Mesenchymal stem cell (in vitro differentiated cells and primary cell): ENCODE measurements around the gene PTPN14.

Experiments
- DNase-seq: peaks from one replicate; pipeline ENCODE4 v3.0.0-alpha.2; 2013
- H2AFZ ChIP-seq: one replicate; pipeline ENCODE4 v1.6.1; 2013; ENCODE audit warnings: low read depth, mild to moderate bottlenecking, control low read depth, inconsistent platforms, low read length, moderate library complexity
- H2AK5ac ChIP-seq: 2 replicates; pipeline ENCODE4 v1.6.1; 2013; ENCODE audit warnings: low read length, moderate library complexity, mild to moderate bottlenecking, inconsistent platforms; ENCODE audit not compliant: severe bottlenecking
- H2BK120ac ChIP-seq: one replicate; pipeline ENCODE4 v1.6.1; 2013; ENCODE audit warnings: low read depth, mild to moderate bottlenecking, inconsistent platforms, low read length, moderate library complexity
- H2BK12ac ChIP-seq, 2 experiments: one replicate each; pipeline ENCODE4 v1.6.1; 2013; ENCODE audit warnings: inconsistent platforms in 2 of 2, low read length in 2 of 2, mild to moderate bottlenecking in 2 of 2, moderate library complexity in 2 of 2, control low read depth in 1 of 2
- H2BK15ac ChIP-seq: one replicate; pipeline ENCODE4 v1.6.1; 2013; ENCODE audit warnings: mild to moderate bottlenecking, low read depth, inconsistent platforms; ENCODE audit not compliant: poor library complexity, severe bottlenecking
- H2BK5ac ChIP-seq: 2 replicates; pipeline ENCODE4 v1.6.1; 2013; ENCODE audit warnings: low read depth, mild to moderate bottlenecking, low read length, control low read depth, inconsistent platforms; ENCODE audit not compliant: poor library complexity, severe bottlenecking
- H3K14ac ChIP-seq, 2 experiments: one replicate each; pipeline ENCODE4 v1.6.1; 2013; ENCODE audit warnings: inconsistent platforms in 2 of 2, low read length in 2 of 2, control low read depth in 1 of 2, mild to moderate bottlenecking in 1 of 2, moderate library complexity in 1 of 2
- H3K18ac ChIP-seq, 2 experiments: one replicate each; pipeline ENCODE4 v1.6.1; 2013; ENCODE audit warnings: inconsistent platforms in 2 of 2, low read length in 2 of 2, control low read depth in 1 of 2, low read depth in 1 of 2, mild to moderate bottlenecking in 1 of 2
- H3K23ac ChIP-seq, 2 experiments: one replicate each; pipeline ENCODE4 v1.6.1; 2013; ENCODE audit warnings: inconsistent platforms in 2 of 2, low read length in 2 of 2, mild to moderate bottlenecking in 2 of 2, moderate library complexity in 2 of 2, control low read depth in 1 of 2
- H3K27ac ChIP-seq: 2 replicates; pipeline ENCODE4 v1.5.1; 2013; ENCODE audit warnings: mild to moderate bottlenecking, moderate library complexity, low read length, control low read depth, inconsistent platforms; ENCODE audit not compliant: poor library complexity, severe bottlenecking
- H3K27me3 ChIP-seq, 2 experiments: 2 replicates each; pipeline versions ENCODE4 v1.6.1 to v1.7.0; 2013; ENCODE audit warnings: low read length in 2 of 2, mild to moderate bottlenecking in 2 of 2, moderate library complexity in 2 of 2, control low read depth in 1 of 2, inconsistent platforms in 1 of 2; ENCODE audit not compliant: control insufficient read depth in 1 of 2, insufficient read depth in 1 of 2
- H3K36me3 ChIP-seq, 2 experiments: 2 replicates each; pipeline versions ENCODE4 v1.6.1 to v1.7.0; 2013; ENCODE audit warnings: low read length in 2 of 2, control low read depth in 1 of 2, inconsistent platforms in 1 of 2, low read depth in 1 of 2, mild to moderate bottlenecking in 1 of 2; ENCODE audit not compliant: insufficient read depth in 2 of 2, control insufficient read depth in 1 of 2
- H3K4ac ChIP-seq, 2 experiments: one replicate each; pipeline ENCODE4 v1.6.1; 2013; ENCODE audit warnings: inconsistent platforms in 2 of 2, low read length in 2 of 2, mild to moderate bottlenecking in 2 of 2, moderate library complexity in 2 of 2, control low read depth in 1 of 2, low read depth in 1 of 2
- H3K4me1 ChIP-seq: 2 replicates; pipeline ENCODE4 v1.6.1; 2013; ENCODE audit warnings: low read depth, low read length, control low read depth; ENCODE audit not compliant: control insufficient read depth, insufficient read depth
- H3K4me2 ChIP-seq: 2 replicates; pipeline ENCODE4 v1.6.1; 2013; ENCODE audit warnings: low read length, mild to moderate bottlenecking, inconsistent platforms; ENCODE audit not compliant: poor library complexity, severe bottlenecking
- H3K4me3 ChIP-seq, 2 experiments: 2 replicates each; pipeline versions ENCODE4 v1.5.1 to v1.7.0; 2013; ENCODE audit warnings: low read length in 2 of 2, mild to moderate bottlenecking in 2 of 2, control low read depth in 1 of 2, low read depth in 1 of 2; ENCODE audit not compliant: insufficient read depth in 1 of 2
- H3K79me1 ChIP-seq: replicated peaks from 2 replicates; pipeline ENCODE4 v1.6.1; 2013; ENCODE audit warnings: mild to moderate bottlenecking, control low read depth, low read length, inconsistent platforms; ENCODE audit not compliant: poor library complexity, severe bottlenecking
- H3K9ac ChIP-seq: 2 replicates; pipeline ENCODE4 v1.7.0; 2013; ENCODE audit warnings: mild to moderate bottlenecking, low read length, moderate library complexity
- H3K9me3 ChIP-seq: 2 replicates; pipeline ENCODE4 v1.7.0; 2013; ENCODE audit warnings: mild to moderate bottlenecking, low read length; ENCODE audit not compliant: control insufficient read depth
- H4K8ac ChIP-seq: one replicate; pipeline ENCODE4 v1.6.1; 2013; ENCODE audit warnings: inconsistent platforms, mild to moderate bottlenecking, low read length, moderate library complexity
- H4K91ac ChIP-seq: one replicate; pipeline ENCODE4 v1.6.1; 2013; ENCODE audit warnings: mild to moderate bottlenecking, low read length, inconsistent platforms
- WGBS: methylation state at CpG from one replicate; pipeline ENCODE4 v1.1.7; 2013; ENCODE audit warnings: mixed read lengths; 5-methylcytosine and 5-hydroxymethylcytosine counted together

The PTPN14 gene

DNA sequence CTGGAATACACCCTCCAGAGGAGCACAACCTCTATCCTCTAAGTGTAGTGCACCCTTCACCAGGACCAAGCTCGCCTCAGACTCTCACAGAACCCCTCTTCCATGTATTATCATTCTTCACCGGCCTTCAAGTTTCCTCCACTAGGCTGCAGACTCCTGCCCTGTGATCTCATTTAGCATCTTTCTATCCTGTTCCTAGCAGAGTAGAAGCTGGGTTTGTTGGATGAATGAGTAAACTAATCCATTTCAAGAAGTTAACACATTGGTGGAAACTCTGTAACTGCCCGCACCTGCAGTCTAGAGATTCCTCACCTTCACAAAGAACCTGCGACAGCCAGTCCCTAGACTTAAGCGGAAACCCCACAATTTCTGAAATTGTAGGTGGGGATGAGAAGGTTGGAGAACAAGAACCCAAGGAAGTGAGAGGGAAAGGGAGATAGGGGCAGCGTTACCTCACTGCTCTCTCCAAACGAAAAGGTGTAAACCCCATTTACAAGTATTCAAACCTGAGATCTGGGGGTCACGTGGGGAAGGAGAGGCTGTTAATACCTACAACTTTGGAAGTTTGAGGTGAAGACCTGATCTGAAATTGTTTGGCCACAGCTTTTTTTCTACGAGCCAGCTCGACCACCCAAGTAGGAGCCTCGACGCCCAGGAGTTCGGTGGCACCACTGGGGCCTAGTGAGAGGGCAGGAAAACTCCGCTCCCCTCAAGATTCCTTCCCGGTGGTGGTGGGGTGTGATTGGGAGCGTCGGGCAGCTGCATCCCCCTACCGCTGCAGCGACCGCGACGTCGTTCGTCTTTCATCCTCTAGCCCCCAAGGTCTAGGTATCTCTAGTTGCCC is 1.2 kb downstream of the PTPN14 start:
- Histone ChIP-seq H3K23ac (peak overlapping the region in 1 of 2 experiments; percentile 96), H3K27ac (peak overlapping the region; percentile 100), H2BK12ac (peak overlapping the region; percentile 21 to 84), H3K18ac (peak overlapping the region; percentile 94 to 96), H3K4ac (peak overlapping the region; percentile 78 to 95), H2BK5ac (peak overlapping the region; percentile 98), H3K4me1 (peaks cover 6% of the 10 kb centered on the region), H2BK15ac (peak overlapping the region; percentile 77), H2BK120ac (peak overlapping the region; percentile 89), H3K4me2 (peak overlapping the region; percentile 87), H3K4me3 (peak overlapping the region; percentile 89), H2AK5ac (peak overlapping the region; percentile 61), H3K9ac (peak overlapping the region; percentile 100), H3K36me3 (peaks cover 3 to 9% of the 10 kb centered on the region in 2 experiments), H2AFZ (peak overlapping the region; percentile 67), H3K27me3 (no peaks in the 10 kb centered on the region), H3K79me1 (no peaks in the 10 kb centered on the region), H4K8ac (peak overlapping the region; percentile 43), H3K9me3 (no peaks in the 10 kb centered on the region), H3K14ac (peak overlapping the region in 1 of 2 experiments; percentile 99), H4K91ac (peak overlapping the region; percentile 37)
- WGBS = 0% methylated on average over 12 of the region's 24 CpGs
- DNase-seq = peak; percentile 73

DNA sequence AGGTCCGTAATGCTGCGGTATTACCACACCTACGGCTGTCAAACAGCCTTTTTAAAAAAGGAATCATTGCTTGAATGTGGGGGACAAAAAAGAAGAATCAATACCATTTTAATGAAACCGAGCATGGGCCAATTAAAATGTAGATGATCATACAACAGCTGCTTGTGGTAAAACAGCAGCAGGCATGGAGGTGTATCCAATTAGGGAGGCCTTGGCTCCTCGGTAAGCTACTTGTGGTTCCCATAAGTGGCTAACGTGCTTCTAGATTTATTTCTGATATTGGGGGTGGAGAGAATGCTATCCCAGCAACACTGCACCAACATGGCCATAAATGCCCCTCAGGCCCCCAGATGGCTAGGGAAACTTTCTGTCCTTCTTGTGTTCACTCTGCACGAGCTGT is 1.8 kb downstream of the PTPN14 start:
- H3K9ac ChIP-seq = peak overlapping the region; percentile 100
- peak overlapping the region in 1 of 2 experiments; percentile 81 for H3K23ac ChIP-seq
- no peaks in the 10 kb centered on the region for H3K9me3 ChIP-seq
- no peaks in the 10 kb centered on the region for H3K79me1 ChIP-seq
- H4K8ac ChIP-seq = no peak overlapping the region
- H2BK5ac ChIP-seq = no peak overlapping the region
- H3K18ac ChIP-seq = peak overlapping the region in 1 of 2 experiments; percentile 42
- H3K14ac ChIP-seq = peak overlapping the region in 1 of 2 experiments; percentile 32
- H2BK12ac ChIP-seq = peak overlapping the region in 1 of 2 experiments; percentile 17
- peak overlapping the region; percentile 87 for H3K4me2 ChIP-seq
- no peak overlapping the region for H2AK5ac ChIP-seq
- H2BK120ac ChIP-seq = no peak overlapping the region
- no peak overlapping the region for H2AFZ ChIP-seq
- no peaks in the 10 kb centered on the region for H3K27me3 ChIP-seq
- DNase-seq = no peak
- no peak overlapping the region for H2BK15ac ChIP-seq
- peak overlapping the region in 1 of 2 experiments; percentile 28 for H3K4ac ChIP-seq
- 65% methylated on average over 5 of the region's 7 CpGs for WGBS
- peaks cover 3 to 9% of the 10 kb centered on the region in 2 experiments for H3K36me3 ChIP-seq
- H3K4me1 ChIP-seq = peaks cover 6% of the 10 kb centered on the region
- H3K27ac ChIP-seq = peak overlapping the region; percentile 100
- no peak overlapping the region for H4K91ac ChIP-seq
- H3K4me3 ChIP-seq = peak overlapping the region; percentile 89

DNA sequence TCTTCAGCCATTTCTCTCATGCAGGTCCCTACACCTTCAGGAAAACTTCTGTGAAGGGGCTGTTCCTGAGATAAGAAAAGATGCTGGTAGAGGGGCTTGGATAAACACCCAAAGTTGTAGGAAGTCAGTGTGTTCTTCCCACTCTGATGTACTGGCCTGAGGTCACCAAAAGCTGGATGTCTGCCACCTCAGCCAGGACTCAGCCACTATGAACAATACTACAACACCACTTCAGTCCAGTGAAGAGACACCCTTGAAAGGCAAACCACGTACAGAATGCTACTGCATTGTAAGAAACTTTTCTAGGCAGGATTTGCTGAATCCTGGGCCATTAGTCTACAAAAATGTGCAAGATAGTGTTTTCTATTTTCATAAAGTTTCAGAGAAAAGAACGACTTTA is 2.4 kb downstream of the PTPN14 start:
- no peaks in the 10 kb centered on the region for H3K79me1 ChIP-seq
- H3K27me3 ChIP-seq = no peaks in the 10 kb centered on the region
- no peak overlapping the region for H3K18ac ChIP-seq
- H3K36me3 ChIP-seq = peaks cover 3 to 9% of the 10 kb centered on the region in 2 experiments
- no peak overlapping the region for H2BK5ac ChIP-seq
- no peak overlapping the region for H2AK5ac ChIP-seq
- H2BK12ac ChIP-seq = no peak overlapping the region
- H3K4me2 ChIP-seq = peak overlapping the region; percentile 87
- no peak overlapping the region for H2AFZ ChIP-seq
- peak overlapping the region; percentile 56 to 89 for H3K4me3 ChIP-seq
- H4K8ac ChIP-seq = no peak overlapping the region
- H3K9ac ChIP-seq = peak overlapping the region; percentile 100
- peak overlapping the region; percentile 100 for H3K27ac ChIP-seq
- peaks cover 10% of the 10 kb centered on the region for H3K4me1 ChIP-seq
- no peak overlapping the region for H3K23ac ChIP-seq
- no peak overlapping the region for H2BK120ac ChIP-seq
- H3K4ac ChIP-seq = no peak overlapping the region
- H3K9me3 ChIP-seq = no peaks in the 10 kb centered on the region
- H4K91ac ChIP-seq = no peak overlapping the region
- WGBS = 40% methylated on average over 1 of the region's 2 CpGs
- H3K14ac ChIP-seq = no peak overlapping the region
- peak; percentile 61 for DNase-seq
- H2BK15ac ChIP-seq = no peak overlapping the region

DNA sequence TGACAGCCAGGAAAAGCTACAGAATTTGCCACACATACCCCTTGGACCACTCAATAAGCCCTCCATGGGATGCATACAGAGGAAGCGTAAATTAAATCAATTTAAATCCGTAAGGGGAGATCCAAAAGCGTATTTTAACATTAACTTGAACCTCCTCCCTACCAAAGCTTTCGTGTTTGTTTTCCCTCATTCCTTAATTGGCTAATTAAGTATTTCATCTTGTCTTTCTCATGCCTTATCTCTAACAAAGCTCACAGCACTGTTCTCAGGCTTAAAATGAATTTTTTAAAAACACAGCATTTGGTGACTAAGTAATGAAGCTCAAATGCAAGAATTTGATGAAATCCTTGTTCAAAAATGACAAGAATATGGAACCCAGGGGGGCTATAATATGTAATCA is 3.1 kb downstream of the PTPN14 start:
- Histone ChIP-seq H3K9ac (peak overlapping the region; percentile 100), H3K9me3 (no peaks in the 10 kb centered on the region)

More for the DNA sequence above, 3.1 kb downstream of the PTPN14 start:
- H4K8ac ChIP-seq = peak overlapping the region; percentile 47
- H3K4ac ChIP-seq = no peak overlapping the region
- 97% methylated on average over 4 of the region's 4 CpGs for WGBS
- peak overlapping the region in 1 of 2 experiments; percentile 12 for H3K23ac ChIP-seq
- no peak for DNase-seq
- peak overlapping the region; percentile 57 for H2BK15ac ChIP-seq
- H3K14ac ChIP-seq = no peak overlapping the region
- H4K91ac ChIP-seq = no peak overlapping the region
- no peak overlapping the region for H2BK12ac ChIP-seq
- no peak overlapping the region for H2AK5ac ChIP-seq
- no peak overlapping the region for H2BK5ac ChIP-seq
- H3K18ac ChIP-seq = no peak overlapping the region
- H3K4me2 ChIP-seq = peak overlapping the region; percentile 87
- H2BK120ac ChIP-seq = no peak overlapping the region
- H2AFZ ChIP-seq = no peak overlapping the region
- no peaks in the 10 kb centered on the region for H3K79me1 ChIP-seq
- peak overlapping the region; percentile 22 for H3K27ac ChIP-seq
- H3K4me1 ChIP-seq = peaks cover 10% of the 10 kb centered on the region
- peak overlapping the region; percentile 34 to 89 for H3K4me3 ChIP-seq
- H3K36me3 ChIP-seq = peaks cover 3 to 9% of the 10 kb centered on the region in 2 experiments
- no peaks in the 10 kb centered on the region for H3K27me3 ChIP-seq
